HG03342 (cell line): ENCODE measurements around the gene RAB4B.
"Not testable (repeated sequence)": the region's sequence is repeated elsewhere in the genome, so short reads cannot be mapped to it uniquely, and the experiment has no call there.

Experiments used
- ATAC-seq: cut with Tn5 transposase; IDR thresholded peaks from one replicate; pipeline ENCODE4 v1.9.1; 2021; ENCODE audit warnings: mild to moderate bottlenecking, moderate library complexity; ENCODE audit not compliant: unreplicated experiment

Gene RAB4B

DNA sequence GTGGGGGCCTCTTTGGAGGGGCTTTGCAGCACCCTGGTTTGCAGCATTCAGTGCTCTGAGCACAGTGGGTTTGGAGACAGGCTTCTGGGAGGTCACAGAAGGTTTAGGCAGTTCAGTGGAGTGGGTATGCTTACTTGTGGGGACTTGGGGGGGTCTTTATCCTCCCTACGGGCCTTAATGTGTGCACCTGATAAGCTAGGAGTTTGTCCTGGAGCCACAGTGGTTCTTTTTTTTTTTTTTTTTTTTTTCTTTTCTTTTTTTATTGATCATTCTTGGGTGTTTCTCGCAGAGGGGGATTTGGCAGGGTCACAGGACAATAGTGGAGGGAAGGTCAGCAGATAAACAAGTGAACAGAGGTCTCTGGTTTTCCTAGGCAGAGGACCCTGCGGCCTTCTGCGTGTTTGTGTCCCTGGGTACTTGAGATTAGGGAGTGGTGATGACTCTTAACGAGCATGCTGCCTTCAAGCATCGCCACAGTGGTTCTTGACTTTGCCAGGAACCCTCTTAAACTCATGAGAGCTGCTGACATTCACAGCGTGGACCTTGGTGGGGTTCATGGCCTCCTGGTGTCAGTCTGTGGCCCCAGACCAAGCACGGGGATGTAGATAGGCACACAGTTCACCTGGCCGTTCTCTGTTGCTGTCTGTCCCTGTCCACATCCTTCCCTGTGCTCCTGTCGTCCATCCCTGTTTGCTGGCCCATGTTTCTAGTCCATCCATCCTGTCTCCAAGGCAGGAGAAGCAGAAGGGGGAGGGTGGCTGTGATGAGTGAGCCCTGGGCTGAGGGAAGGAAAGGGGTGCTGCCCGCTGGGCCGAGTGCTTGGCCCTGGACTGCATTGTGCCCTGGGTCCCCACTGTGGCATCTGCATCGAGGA lies 23.6 kb downstream of the RAB4B start:
- ATAC-seq = no peak

DNA sequence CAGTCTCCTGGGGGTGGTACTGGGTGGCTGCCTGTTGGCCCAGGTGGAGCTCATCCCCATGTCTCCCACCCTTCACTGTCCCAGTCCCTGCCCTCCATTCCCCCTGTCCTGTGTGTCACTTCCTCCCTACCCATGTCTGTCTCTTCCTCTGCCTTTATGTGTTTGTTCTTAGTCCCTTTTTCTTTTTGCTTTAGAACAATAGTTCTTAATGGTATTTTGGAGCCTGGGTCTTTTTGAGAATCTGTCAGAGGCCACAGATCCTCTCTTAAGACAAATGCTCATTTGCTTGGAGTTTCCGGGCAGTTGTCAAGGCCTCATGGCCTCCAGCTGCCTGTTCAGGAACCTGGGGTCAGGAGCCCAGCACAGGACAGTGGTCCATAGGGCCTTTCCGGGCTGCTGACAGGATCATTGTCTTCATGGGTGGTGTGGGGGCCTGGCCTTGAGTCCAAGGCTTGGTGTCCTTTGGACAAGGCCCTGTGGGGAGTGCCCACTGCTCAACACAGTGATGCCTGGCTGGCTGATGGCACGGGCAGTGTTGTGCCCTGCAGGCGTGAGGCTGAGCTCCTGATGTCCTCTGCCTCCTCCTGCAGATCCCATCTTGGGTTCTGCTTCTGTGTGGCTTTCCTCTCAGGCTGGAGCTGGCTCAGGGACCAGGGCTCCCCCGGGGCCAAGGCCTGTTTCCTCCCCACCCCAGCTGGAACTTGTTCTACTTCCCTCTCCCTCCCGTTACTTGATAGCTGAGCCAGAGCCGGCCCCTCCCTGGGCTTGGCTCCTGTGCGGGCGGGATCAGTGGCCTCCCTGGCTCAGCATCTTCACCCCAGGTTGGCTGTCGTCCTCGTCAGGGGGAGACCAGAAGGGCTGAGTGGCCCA lies 24.5 kb downstream of the RAB4B start:
- no peak for ATAC-seq

DNA sequence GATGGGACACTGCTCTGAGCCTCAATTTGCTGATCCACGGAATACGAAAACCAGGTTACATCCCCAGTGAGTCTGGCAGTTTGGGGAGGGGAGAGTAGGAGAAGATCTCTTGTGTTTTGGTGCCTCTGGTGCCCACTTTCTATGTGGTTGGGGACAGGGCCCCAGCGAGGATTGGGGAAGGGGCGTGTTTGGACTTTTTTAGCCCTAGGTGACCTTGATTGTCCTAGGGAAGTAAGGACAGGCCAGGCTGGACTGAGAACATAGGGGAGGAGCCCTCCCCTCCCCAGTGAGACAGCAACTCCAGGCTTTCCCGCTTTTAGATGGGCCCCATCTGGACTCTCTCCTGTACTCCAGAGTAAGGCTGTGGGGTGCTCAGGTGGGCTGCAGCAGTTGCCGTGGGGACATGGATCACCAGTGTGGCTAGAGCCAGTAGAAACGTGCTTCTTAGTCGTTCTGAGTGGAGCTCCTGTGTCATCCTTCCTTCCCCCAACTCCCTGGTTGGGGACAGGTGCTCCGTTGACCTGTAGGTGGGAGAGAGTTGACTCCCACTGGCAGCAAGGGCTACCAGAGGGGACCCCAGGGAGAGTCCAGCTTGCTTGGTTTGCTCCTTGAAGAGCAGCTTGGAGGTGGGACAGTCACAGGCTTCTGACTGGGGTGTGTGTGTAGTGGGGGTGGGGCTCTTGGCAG lies 25.3 kb downstream of the RAB4B start:
- ATAC-seq = no peak

DNA sequence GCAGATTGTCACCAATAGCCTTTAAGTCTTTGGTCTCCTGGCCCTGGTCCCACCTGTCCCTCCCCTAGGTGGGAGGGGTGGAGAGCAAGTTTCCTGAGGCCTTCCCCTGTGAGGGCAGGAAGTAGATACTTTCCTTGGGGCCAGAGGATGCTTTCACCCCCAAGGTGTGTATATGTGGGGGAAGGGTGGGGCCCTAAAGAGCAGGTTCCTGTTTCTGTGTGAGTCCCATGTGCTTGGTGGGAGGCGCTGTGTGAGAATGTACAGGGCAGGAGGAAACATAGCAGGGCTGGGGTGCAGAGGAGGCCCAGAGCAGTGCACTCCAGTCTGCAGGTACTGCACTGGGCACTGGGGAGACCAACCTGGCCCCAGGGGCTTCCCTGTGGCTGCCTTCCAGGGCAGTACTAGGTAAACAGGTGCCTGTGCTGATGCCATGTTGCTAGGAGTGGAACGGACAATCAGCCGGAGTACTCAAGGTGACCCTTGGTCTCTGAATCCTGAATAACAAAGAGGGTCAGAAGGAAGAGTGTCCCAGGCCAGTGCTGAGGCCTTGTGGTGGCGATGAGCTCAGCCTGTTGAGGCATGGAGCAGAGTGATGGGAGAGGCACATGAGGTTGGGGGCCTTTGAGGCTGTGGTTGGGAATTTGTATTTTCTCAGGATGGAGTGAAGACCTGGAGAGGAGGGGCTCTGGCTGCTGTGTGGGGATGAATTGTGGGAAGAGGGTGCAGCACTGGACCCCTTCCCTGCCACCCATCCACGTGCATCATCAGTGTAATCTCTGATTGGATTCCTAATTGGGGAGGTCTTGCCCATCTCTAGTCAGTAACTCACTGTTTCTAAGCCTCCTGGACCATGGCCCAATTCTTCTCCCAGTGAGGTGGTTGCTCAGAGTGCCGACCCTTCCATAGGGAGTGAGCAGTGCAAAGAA lies 26.1 kb downstream of the RAB4B start:
- no peak for ATAC-seq

DNA sequence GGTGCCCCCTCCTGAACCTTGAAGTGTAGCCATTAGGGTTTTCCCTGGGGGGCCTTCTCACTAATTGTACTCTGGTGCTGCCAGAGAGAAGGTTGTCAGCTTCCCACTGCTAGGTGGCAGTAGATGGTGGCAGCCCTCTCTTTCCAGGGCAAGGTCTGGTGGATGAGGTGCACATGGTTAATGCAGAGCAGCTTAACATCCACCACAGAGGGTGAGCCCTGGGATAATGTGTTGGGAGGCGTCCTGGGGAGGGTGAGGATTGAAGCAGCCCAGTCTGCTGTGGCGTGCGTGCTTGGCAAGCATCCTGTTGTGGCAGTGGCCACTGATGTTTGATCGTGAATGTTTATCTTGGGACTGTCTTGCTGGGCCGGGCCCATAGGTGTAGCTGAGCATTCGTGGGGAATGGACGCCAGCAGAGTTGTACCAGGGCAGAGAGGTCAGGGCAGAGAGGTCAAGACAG lies 26.8 kb downstream of the RAB4B start:
- no peak for ATAC-seq

DNA sequence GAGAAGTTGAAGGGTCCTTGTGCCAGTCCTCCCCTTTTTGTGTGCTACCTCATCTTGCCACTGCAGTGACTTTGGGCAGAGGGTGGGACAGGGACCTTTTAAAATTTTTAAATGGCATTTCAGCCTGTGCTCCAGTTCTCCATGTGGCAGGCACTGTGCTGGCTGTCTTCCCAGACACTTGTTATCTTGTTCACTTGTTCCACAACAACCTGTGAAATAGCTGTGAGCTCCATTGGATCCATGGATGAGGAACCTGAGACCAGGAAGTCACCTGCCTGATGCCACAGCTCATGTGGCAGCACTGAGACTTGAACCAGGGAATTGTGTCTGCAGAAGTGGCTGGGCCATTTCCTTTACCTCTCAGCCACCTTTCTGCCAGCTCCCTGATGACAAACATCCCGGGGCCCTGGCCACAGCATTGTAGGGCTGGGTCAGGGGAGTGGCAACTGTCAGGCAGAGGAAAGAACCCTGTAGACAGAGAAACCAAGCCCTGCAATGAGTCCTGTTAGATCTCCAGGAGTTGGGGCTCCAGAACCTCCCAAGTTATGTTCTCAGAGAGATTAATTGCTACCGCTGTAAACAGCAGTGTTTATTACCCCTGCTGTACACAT lies 27.3 kb downstream of the RAB4B start:
- no peak for ATAC-seq

DNA sequence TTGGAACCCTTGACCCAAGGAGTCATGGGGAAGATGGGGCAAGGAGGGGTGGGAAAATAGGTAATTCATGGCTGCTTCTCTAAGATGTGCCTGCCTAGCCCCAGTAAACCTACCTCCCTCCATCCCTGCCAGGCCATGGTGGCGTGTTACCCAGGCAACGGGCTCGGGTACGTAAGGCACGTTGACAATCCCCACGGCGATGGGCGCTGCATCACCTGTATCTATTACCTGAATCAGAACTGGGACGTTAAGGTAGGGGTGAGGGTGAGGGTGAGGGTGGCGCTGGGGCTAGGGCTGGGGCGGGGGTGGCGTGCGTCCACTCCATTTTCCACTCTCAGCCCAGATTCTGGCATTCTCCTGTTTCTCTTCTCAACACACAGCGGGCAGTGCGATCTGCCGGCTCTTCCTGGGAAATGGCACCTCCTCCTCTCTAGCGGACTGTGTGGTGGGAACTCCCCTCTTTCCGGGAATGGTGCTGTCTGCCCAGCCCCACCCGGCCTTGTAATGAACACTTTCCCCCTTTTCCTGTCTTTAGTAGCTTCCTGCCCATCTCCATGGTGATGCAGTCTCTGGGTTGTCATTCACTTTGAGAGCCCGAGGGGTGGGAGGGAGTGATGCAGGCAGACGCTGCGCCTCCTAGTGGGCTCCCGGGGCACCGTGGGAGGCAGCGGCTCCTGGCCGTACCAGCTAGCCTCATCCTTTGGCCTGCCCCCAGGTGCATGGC lies 28.5 kb downstream of the RAB4B start:
- no peak for ATAC-seq

DNA sequence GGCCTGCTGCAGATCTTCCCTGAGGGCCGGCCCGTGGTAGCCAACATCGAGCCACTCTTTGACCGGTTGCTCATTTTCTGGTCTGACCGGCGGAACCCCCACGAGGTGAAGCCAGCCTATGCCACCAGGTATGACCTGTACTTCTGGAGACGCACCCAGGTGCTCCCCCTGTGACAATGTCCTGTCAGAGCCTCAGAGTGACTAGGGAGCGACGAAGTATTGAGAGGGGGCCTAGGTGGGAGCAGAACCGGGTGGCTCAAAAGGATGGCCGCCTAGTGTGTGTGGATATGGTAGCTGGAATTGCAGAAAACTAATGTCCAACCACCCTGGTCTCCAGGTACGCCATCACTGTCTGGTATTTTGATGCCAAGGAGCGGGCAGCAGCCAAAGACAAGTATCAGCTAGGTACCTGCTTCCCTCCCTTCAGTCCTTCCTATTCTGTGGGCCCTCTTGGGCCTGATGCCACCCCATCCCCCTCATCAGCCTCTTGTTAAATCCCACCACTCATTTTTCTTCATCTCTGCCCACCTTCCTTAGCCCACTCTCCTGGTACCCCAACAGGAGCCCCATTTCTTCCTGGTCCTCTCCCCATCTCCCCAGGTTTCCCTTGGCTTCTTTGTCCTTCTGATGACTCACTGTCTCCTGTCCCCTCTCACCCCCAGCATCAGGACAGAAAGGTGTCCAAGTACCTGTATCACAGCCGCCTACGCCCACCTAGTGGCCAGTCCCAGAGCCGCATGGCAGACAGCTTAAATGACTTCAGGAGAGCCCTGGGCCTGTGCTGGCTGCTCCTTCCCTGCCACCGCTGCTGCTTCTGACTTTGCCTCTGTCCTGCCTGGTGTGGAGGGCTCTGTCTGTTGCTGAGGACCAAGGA lies 29.3 kb downstream of the RAB4B start:
- ATAC-seq = no peak

DNA sequence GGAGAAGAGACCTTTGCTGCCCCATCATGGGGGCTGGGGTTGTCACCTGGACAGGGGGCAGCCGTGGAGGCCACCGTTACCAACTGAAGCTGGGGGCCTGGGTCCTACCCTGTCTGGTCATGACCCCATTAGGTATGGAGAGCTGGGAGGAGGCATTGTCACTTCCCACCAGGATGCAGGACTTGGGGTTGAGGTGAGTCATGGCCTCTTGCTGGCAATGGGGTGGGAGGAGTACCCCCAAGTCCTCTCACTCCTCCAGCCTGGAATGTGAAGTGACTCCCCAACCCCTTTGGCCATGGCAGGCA lies 29.9 kb downstream of the RAB4B start:
- no peak for ATAC-seq

DNA sequence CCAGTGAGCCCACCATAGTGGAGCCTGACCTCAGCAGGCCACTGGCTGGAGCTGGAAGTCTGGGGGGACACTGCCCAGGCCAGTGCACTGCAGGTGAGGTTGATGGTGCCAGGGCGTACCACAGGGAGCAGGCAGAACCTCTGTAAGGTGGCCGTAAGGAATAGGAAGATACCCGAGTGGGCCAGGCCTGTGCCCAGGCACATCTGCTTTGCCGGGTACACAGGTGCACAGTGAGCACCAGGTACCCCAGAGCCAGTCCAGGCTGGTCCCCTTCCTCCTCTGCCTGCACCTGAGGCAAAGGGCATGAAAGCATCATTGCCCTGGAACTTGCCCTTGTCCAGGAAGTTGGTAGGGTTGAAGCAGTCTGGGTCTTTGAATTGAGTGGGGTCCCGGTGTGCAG lies 30.4 kb downstream of the RAB4B start:
- no peak for ATAC-seq

DNA sequence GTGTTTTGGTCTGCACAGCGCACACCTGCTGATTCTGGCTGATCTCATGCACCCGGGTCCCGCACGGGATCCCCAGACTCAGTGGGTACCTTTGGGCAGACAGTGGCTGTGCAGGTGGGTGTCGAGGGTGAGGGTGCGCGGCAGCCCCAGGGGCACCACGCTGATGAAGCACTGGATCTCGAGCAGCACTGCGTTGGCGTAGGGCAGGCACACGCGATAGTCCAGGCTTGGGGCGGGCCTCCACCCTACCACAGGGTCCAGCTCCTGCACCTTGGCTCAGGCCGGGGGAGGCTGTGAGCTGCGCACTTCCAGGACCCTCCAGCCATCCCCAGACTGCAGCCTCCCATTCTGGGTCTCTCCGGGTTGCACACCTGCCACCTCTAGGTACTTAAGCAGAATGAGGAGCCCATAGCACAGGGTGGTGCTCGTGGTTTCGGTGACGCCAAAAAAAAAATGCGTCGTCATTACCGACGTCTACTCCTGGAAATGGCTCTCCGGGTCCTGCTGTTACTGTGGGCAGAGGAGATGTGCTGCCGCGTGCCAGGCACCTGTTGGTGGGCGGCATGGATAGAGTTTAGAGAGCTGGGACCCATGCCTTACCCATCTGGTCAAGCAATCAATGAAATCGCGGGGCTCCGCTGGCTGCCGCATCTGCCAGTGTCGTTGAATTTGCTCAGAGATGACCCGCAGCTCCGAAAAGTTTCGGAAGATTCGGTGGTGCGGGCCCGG lies 31.5 kb downstream of the RAB4B start:
- no peak for ATAC-seq

DNA sequence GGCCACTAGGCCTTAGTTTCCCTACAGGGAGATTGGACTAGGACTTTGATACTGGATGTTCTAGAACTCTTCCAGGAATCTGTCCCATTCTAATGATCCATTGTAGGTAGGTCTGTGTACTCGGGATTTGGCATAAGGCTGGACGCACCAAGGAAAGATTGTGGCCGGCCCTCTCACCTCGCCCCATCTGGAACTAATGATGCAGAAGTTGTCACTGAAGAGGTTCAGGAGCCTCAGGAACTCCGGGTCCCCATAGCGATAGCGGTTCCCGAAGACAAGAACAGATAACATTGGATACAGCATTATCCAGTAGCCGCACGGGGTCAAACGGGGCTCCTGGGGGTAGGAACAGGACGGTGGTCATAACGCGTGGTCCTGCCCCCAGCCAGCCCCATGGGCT lies 32.1 kb downstream of the RAB4B start:
- ATAC-seq = no peak

DNA sequence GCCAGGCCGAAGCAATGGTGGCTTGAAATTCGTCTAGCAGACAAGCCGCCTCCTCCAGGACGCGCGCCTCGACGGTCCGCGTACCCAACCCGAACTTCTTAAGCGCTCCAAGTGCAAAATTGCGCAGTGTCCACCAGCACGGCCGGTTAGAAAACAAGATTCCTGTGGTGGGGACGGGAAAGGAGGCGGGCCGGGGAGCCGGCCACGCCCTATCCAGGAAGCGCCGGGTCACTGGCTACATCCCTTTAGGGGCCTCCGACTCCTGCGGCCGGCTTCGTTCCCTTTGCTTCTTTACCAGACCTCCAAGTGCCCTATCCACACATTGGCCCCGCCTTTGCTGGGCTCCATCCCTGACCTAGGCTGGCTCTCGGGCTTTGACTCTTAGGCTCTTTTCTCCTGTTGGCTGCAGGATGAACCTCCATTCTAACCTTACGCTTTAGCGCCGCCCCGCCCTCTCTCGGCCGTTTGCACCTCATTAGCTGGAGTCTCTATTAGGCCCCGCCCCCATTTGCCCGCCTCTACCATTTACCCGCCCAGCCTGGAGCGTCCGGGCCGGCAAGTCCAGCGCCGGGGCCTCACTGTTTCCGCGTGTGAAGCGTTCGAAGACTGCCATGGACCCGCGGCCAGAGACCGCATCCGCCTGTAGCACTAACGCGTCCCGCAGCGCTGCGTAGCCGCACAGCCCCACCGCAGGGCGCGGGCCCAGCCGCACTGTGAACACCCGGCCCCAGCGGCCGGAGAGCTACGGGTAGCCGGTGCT lies 32.8 kb downstream of the RAB4B start:
- not testable (repeated sequence) for ATAC-seq

DNA sequence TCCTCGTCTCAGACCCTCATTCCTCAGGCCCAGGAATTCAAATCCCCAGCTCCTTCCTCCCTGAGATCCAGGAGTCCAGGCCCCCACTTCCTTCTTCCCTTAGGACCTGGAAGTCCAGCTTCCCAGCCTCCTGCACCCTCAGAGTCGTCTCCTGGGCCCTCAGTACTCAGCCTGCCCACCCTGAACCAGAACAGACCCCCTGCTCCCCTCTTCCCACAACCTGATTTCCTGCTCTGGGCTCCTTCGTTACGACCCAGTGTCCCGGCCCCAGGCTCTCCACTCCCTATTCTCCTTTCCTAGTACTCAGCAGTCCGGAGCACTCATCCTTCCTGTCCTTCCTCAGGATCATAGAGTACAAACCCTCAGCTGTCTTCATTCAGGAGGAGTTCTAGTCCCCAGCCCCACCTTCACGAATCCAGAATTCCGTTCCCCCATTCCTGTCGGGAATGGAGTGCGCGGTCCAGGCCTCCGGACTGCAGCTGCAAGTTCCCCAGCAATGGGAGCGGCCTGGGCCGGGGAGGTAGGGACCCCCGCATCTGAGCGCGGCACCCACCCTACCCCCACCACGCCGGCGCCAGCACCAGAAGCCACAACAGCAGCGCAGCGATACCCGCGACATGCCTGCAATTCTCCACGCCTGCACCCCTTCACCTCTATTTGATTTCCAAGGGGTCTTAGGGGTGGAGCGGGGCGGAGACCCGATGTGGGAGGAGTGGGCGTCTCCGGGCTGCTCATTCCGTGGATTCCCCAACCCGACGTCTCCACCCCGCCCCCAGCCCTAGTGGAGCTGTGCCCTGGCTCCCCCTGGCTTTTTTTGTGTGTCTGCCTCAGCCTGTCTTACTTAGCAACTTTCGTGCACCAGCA lies 33.7 kb downstream of the RAB4B start:
- ATAC-seq = no peak

DNA sequence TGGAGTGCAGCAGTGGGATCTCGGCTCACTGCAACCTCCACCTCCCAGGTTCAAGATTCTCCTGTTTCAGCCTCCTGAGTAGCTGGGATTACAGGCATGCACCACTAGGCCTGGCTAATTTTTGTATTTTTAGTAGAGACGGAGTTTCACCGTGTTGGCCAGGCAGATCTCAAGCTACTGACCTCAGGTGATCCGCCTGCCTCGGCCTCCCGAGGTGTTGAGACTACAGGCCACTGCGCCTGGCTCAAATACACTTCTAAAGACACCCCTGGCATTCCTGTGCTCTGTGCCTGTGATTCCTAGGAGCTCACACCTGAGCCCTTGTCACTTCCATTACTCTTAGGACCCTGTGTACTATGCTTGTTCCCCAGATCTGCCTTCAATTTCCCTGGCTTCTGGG lies 34.5 kb downstream of the RAB4B start:
- ATAC-seq = not testable (repeated sequence)

DNA sequence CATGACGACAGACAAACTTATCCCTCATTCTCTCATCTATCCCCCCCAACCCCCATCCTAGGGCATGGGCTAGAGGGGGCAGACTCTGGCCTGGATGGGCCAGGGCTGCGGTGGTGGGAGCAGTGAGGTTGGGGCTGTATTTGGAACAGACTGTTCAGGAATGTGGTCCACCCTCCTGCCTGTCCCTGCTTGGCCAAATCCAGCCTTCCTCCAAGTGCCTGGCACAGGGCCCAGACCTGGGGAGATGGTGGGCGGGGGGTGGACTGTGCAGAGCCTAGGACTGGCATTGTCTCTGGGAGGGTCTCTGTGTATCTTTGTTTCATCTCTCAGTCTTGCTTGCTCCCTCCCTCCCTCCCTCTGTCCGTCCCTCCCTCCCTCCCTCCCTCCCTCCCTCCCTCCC lies 35.1 kb downstream of the RAB4B start:
- no peak for ATAC-seq
